Stomach (tissue), 9 donors: ENCODE measurements around the gene MID1. TPM values are rescaled to one million over a fixed set of nuclear protein-coding genes. Genes with fewer than 3 reads are reported as not detected.

Source experiments
- DNase-seq, 2 donors: peaks; one replicate each; pipeline versions ENCODE4 v3.0.0 to v3.0.0-alpha.2; 2013 to 2019
- H3K27ac ChIP-seq, 5 donors: fragments of 200-600 bp in 4 of 5; sonication (generic) in 4 of 5; one replicate each; pipeline ENCODE4 v1.5.1; 2013 to 2019; ENCODE audit warnings: mild to moderate bottlenecking in 1 of 5, moderate library complexity in 1 of 5
- H3K27me3 ChIP-seq, 3 donors: fragments of 200-600 bp; sonication (generic); one replicate each; pipeline ENCODE4 v1.5.1; 2017 to 2019; ENCODE audit warnings: mixed run types in 1 of 3
- H3K36me3 ChIP-seq, 4 donors: fragments of 200-600 bp; sonication (generic); 1 replicate in 3 of 4; 2 replicates in 1 of 4; pipeline ENCODE4 v1.5.1; 2016 to 2019
- H3K4me1 ChIP-seq, 4 donors: fragments of 200-600 bp; sonication (generic); one replicate each; pipeline ENCODE4 v1.5.1; 2016 to 2019
- H3K4me3 ChIP-seq, 4 donors: fragments of 200-600 bp; sonication (generic) in 3 of 4; one replicate each; pipeline ENCODE4 v1.5.1; 2016 to 2019; ENCODE audit warnings: mild to moderate bottlenecking in 1 of 4
- H3K9me3 ChIP-seq, 4 donors: fragments of 200-600 bp; sonication (generic); one replicate each; pipeline ENCODE4 v1.5.1; 2016 to 2019
- CTCF ChIP-seq, 7 experiments: fragments of 450-650 bp in 4 of 7; fragments of 200-600 bp in 3 of 7; sonication (generic) in 3 of 7; IDR thresholded peaks; one replicate each; pipeline ENCODE4 v1.5.1; 2016 to 2019; ENCODE audit warnings: antibody characterized with exemption in 7 of 7, control low read depth in 2 of 7, mild to moderate bottlenecking in 1 of 7
- EP300 ChIP-seq: sonication (generic); formaldehyde crosslinking; IDR thresholded peaks from one replicate; pipeline ENCODE4 v1.6.1; 2017; ENCODE audit warnings: antibody characterized with exemption
- POLR2A ChIP-seq, 4 donors: fragments of 450-650 bp; IDR thresholded peaks; one replicate each; pipeline ENCODE4 v1.6.1; 2016; ENCODE audit warnings: antibody characterized with exemption in 4 of 4, control low read depth in 2 of 4, mild to moderate bottlenecking in 1 of 4, moderate library complexity in 1 of 4
- POLR2AphosphoS5 ChIP-seq, 3 donors: sonication (generic); formaldehyde crosslinking; IDR thresholded peaks; one replicate each; pipeline ENCODE4 v1.6.1; 2016; ENCODE audit warnings: antibody characterized with exemption in 3 of 3
- WGBS, 5 donors: extraction: QIAGEN DNeasy Blood & Tissue Kit in 3 of 5; methylation state at CpG; one replicate each; pipeline versions ENCODE4 v1.1.5 to v1.1.7; 2013 to 2018; 5-methylcytosine and 5-hydroxymethylcytosine counted together
- intact Hi-C: fragments of 100-400 bp; cut with DNase I; formaldehyde crosslinking; loops from one replicate; pipeline ENCODE4 v1.15.1; 2023; ENCODE audit warnings: low total_unique reads
- polyA plus RNA-seq, 3 donors: library from polyadenylated mRNA; stranded (reverse); fragments of 200-250 nt; gene quantifications; one replicate each; pipeline ENCODE4 v1.2.3, GENCODE V29; 2013
- total RNA-seq, 5 donors: library from RNA; depleted of rRNA; stranded (reverse); fragments of >200 nt; gene quantifications; one replicate each; pipeline versions ENCODE4 v1.1.0 to v1.2.3, GENCODE V29; 2014 to 2016
- donor health status: healthy with polysubstance abuse.
- donor health status: Bipolar disorder and iron deficiency.
- donor health status: healthy.

MID1 gene
- total and polyA plus RNA-seq, 8 donors = 2.0 to 25.1 (median 8.5) TPM

- DNase-seq = no peak
- 68 to 95% (median 82%) methylated on average over 2 of the region's 2 CpGs for WGBS, 5 donors
- intact Hi-C loops = no loop called here
- Histone ChIP-seq H3K4me3 (no peak overlapping the region), H3K27me3 (no peaks in the 10 kb centered on the region), H3K9me3 (no peaks in the 10 kb centered on the region), H3K27ac (no peak overlapping the region), H3K4me1 (no peaks in the 10 kb centered on the region), H3K36me3 (no peaks in the 10 kb centered on the region)
- TF ChIP-seq POLR2AphosphoS5 (IDR thresholded peaks at IDR 0.05) = no peak
- TF ChIP-seq EP300 = no peak
- TF ChIP-seq POLR2A (IDR thresholded peaks at IDR 0.05) = no peak
- TF ChIP-seq CTCF (IDR thresholded peaks at IDR 0.05) = no peak
These were observed 112.5 kb downstream of the MID1 start for GRCh38 chrX:10507876-10508275.

- no peaks in the 10 kb centered on the region for H3K9me3 ChIP-seq
- H3K27me3 ChIP-seq = no peaks in the 10 kb centered on the region
- TF ChIP-seq POLR2A (IDR thresholded peaks at IDR 0.05) = no peak
- TF ChIP-seq EP300 = no peak
- 17 to 42% (median 37%) methylated on average over 3 of the region's 3 CpGs for WGBS, 5 donors
- no peak overlapping the region for H3K4me3 ChIP-seq
- no peaks in the 10 kb centered on the region for H3K4me1 ChIP-seq
- no peaks in the 10 kb centered on the region for H3K36me3 ChIP-seq
- H3K27ac ChIP-seq = no peak overlapping the region
- intact Hi-C loops = no loop called here
- no peak for DNase-seq
These were observed 113.2 kb downstream of the MID1 start for GRCh38 chrX:10507181-10507580.

- WGBS, 5 donors = 78 to 89% (median 84%) methylated on average over 4 of the region's 4 CpGs
- H3K9me3 ChIP-seq = no peaks in the 10 kb centered on the region
- no peaks in the 10 kb centered on the region for H3K27me3 ChIP-seq
- no peak overlapping the region for H3K4me3 ChIP-seq
- H3K27ac ChIP-seq = no peak overlapping the region
- TF ChIP-seq POLR2AphosphoS5 (IDR thresholded peaks at IDR 0.05) (no peak), POLR2A (IDR thresholded peaks at IDR 0.05) (no peak), CTCF (IDR thresholded peaks at IDR 0.05) (no peak), EP300 (no peak)
- no peaks in the 10 kb centered on the region for H3K4me1 ChIP-seq
- no peak for DNase-seq
- no peaks in the 10 kb centered on the region for H3K36me3 ChIP-seq
- intact Hi-C loops = no loop called here
These were observed 113.6 kb downstream of the MID1 start for GRCh38 chrX:10506781-10507180.

- DNase-seq = no peak
- Histone ChIP-seq H3K36me3 (no peaks in the 10 kb centered on the region), H3K27ac (no peak overlapping the region), H3K9me3 (no peaks in the 10 kb centered on the region), H3K27me3 (no peaks in the 10 kb centered on the region), H3K4me1 (no peaks in the 10 kb centered on the region), H3K4me3 (no peak overlapping the region)
- intact Hi-C loops = no loop called here
- no peak for TF ChIP-seq CTCF (IDR thresholded peaks at IDR 0.05)
- TF ChIP-seq POLR2AphosphoS5 (IDR thresholded peaks at IDR 0.05) = no peak
- no peak for TF ChIP-seq POLR2A (IDR thresholded peaks at IDR 0.05)
- TF ChIP-seq EP300 = no peak
- WGBS, 5 donors = 80 to 97% (median 93%) methylated on average over 4 of the region's 4 CpGs
These were observed 114.7 kb downstream of the MID1 start for GRCh38 chrX:10505726-10506125.

- no peaks in the 10 kb centered on the region for H3K9me3 ChIP-seq
- H3K4me3 ChIP-seq = no peak overlapping the region
- no peaks in the 10 kb centered on the region for H3K27me3 ChIP-seq
- no peaks in the 10 kb centered on the region for H3K36me3 ChIP-seq
- TF ChIP-seq CTCF (IDR thresholded peaks at IDR 0.05) = no peak
- TF ChIP-seq EP300 = no peak
- no peak for TF ChIP-seq POLR2A (IDR thresholded peaks at IDR 0.05)
- no peak for TF ChIP-seq POLR2AphosphoS5 (IDR thresholded peaks at IDR 0.05)
- H3K27ac ChIP-seq = no peak overlapping the region
- no peaks in the 10 kb centered on the region for H3K4me1 ChIP-seq
- 52 to 87% (median 81%) methylated on average over 2 of the region's 2 CpGs for WGBS, 5 donors
- intact Hi-C loops = no loop called here
- DNase-seq = no peak
These were observed 117.4 kb downstream of the MID1 start for GRCh38 chrX:10502961-10503360.
